ENCODE data around the gene TEDDM1.
"Not testable (repeated sequence)": the region's sequence is repeated elsewhere in the genome, so short reads cannot be mapped to it uniquely, and the experiment has no call there.

Gene TEDDM1

DNA sequence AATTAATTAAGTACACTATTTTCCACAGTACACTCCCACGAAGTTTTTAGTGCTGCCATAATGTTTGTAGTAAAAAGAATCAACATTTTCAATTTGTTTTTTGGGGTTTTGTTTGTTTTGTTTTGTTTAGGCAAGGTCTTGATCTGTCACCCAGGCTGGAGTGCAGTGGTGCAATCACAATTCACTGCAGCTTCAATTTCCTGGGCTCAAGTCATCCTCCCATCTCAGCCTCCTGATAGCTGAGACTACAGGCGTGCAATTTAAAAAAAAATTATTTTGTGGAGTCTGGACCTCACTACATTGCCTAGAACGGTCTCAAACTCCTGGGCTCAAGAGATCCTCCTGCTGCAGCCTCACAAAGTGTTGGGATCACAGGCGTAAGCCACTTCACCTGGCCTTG lies 20.3 kb downstream of the TEDDM1 start:
- DNase-seq (ENCODE audit: low read depth in 2 of 2): no peak

DNA sequence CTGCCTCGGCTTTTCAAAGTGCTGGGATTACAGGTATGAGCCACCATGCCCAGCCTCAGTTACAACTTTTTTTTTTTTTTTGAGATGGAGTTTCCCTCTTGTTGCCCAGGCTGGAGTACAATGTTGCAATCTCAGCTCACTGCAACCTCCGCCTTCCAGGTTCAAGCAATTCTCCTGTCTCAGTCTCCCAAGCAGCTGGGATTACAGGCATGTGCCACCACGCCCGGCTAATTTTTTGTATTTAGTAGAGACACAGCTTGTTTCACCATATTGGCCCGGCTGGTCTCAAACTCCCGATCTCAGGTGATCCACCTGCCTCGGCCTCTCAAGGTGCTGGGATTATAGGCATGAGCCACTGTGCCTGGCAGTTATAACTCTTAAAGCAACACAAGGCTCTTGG lies 20.7 kb downstream of the TEDDM1 start:
- DNase-seq (ENCODE audit: low read depth in 2 of 2): not testable (repeated sequence)

DNA sequence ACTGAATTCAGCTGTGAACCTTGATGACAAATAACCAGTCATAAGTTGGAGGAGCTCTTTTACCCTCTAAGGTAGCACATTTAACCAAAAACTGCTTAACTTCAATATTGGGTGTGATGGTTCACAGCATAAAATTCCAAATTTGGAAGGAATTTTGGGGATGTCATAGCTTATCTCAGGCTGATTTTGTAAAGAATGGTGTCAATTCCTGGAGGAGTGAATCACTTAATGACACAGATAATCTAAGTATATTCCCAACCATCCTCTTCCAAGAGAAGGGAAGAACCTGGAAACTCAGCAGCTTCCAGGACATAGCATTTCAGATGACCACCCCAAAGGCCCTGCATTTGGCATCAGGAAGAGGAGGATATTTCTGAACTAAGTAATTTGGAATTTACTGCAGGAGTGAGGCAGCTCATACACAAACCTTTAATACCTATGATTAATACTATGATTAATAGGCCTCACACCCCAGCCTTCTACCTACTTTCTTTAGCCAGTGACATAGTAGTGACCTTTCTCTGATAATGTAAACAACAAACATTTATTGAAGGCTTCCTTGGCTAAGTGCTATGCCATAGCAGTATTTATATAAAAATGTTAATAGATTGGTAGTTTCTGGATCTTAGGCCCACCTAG lies 23.4 kb downstream of the TEDDM1 start:
- no peak for DNase-seq (ENCODE audit: low read depth in 2 of 2)

DNA sequence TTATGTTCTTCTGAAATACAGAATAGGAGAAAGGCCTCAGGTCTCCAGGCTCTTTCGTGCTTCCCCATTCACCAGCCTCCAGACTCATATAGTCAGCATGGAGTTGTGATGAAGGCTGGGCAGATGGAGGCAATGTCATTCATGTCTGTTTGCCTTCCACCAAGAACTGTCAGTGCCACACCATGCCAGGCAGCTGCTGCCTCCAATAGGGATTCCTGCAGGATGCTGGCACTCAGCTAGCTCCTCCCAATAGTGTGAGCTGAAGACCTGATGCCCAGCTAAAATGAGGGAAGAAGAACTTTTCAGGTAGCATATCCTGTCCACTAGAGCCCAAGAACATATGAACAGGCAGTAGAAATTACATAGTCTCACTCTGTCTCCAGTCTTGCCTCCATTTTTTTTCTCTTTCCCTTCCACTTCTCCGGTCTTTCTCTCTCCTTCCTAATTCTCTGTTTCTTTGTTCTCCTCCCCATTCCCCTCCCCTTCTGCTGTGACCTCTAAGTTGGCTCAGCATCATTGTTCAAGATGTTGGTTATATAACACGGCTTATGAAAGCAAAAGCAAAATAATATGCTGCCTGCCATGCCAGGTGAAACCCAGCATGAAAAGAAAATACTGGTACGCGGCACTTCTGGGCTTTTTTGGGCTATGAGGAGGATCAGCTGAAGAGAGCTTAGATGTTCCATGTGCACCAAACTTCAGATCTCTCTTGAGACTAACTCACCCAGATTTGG lies 26.2 kb downstream of the TEDDM1 start:
- no peak for DNase-seq (ENCODE audit: low read depth in 2 of 2)

DNA sequence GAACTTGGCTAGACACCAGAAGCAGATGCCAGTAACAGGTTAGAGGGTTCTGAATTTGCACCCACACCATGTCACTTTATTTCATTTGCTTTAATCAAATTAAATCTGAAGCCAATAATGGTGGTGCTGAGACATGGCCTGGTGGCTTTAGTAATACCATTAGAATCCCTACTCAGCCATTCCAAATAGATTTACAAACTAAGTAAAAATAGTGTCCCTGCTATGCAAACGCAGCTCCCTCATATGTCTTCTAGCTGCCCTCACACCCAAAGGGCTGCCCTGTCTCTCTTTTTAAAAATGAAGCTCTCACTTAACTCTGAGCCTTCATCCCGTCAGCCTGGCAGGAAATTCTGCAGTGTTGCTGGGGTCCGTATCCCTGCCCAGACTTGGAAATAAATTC lies 29.9 kb downstream of the TEDDM1 start:
- no peak for DNase-seq (ENCODE audit: low read depth in 2 of 2)

DNA sequence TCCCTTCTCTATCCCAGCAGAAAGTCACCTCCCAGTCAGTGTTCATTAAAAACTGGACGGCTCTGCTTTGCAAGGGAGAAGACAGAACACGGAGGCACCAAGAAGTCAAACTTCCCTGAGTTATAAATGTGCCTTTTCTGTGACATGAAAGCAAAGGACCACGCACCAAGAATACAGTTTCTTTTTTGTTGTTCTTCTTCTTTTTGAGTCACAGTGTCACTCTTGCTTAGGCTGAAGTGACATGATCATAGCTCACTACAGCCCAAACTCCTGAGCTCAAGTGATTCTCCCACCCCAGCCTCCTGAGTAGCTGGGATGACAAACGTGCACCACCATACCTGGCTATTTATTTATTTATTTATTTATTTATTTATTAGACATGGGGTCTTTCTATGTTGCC lies 31.6 kb downstream of the TEDDM1 start:
- DNase-seq (ENCODE audit: low read depth in 2 of 2): no peak

DNA sequence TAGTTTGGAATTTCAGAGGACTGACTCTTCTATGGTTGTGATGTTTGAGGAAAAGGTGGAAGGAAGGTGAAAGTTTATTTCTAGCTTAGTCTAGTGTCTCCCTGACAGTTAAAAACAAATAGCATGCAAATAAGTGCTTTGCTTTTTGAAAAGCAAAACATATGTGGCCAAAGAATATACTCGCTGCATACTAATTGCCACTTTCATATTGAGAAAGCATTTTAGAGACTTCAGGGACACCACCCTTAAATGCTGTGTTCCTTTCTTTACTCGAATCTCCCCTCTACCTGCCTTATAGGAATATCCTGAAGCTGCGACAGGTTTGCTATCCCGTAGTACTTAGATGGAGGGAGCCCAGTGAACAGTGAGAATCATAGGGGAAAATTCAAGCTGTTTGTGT lies 32.1 kb downstream of the TEDDM1 start:
- no peak for DNase-seq (ENCODE audit: low read depth in 2 of 2)

DNA sequence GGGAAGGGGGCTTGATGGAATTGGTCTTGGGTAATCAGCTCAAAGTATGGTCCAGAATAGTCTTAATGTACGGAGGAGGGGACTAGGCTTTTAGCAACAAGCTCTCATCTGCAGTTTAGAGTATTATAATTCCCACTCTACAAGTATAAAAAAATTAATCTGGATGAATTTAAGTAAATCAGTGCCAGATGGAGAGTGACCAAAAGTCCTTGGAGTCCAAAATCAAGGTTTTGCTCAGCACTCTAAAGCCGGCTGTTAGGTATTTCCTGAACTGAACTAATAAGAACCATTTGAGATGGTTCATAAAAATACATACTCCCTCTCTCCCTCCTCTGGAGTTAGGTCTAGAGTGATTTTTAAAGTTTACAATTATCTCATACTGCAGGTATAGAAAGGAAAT lies 32.5 kb downstream of the TEDDM1 start:
- DNase-seq (ENCODE audit: low read depth in 2 of 2): no peak

DNA sequence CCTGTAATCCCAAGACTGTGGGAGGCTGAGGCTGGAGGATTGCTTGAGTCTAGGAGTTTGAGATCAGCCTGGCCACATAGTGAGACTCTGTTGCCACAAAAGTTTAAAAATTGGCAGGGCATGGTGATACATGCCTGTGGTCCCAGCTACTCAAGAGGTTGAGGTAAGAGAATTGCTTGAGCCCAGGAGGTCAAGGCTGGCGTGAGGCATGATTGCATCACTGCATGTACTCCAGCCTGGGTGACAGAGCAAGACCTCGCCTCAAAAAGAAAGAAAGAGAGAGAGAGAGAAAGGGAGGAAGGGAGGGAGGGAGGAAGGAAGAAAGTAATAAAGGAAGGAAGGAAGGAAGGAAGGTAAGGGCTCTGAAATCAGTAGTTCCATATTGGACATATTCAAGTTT lies 33.9 kb downstream of the TEDDM1 start:
- no peak for DNase-seq (ENCODE audit: low read depth in 2 of 2)

DNA sequence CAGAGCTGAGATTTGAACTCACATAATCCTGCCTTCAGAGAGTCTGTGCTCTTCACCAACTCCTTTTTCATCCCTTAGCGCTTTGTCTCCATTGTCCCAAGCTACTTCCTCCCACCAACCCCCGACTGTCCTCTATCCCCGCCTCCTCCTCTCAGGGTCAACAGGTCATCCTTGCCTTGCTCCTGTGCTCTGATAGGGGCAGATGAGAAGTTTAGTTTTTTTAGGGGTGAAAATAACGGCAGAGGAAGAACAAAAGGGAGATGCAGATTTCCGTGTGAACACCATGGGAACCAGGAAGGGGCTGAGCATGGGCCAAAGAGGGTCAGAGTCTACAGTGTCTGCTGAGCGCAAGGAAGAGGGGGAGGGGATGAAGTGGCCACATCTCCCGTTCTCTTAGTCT lies 40.8 kb downstream of the TEDDM1 start:
- DNase-seq (ENCODE audit: low read depth in 2 of 2): no peak

DNA sequence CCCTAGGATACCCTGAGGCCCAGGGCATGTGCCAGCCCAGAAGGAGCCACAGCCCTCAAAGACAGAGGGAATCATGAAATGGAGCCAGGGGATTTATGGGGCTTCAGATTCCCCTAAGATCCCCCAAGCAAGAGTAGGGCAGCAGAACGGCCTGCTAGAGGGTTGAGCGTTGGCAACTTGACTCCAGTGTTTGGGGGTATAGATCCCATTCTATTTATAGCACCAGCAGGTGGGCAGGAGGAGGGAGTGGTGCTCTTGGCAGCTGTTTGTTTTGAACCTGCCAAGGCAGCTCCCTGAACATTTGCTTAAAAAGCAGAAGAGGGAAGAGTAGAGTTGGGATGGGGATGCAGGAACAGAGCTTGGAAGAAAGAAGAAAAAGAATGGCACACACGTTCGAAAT lies 42.6 kb downstream of the TEDDM1 start:
- no peak for DNase-seq (ENCODE audit: low read depth in 2 of 2)

DNA sequence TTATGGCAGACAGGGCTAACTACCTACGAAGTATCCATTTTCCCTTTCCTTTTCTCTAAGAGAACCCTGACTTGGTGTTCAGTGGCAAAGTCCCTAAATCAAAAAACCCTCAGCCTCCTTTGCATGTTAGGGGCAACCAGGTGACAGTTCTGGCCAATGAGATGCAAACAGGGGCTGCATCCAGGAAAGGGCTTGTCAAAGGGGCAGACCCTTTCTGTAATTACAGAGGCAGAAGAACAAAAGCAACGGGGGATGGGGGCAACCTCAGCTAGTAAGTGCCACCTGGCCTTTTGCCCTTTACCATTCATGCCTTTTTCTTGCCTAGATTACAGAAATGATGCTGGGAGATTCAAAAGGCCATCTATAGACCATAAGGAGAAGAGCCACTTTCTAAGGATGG lies 43.3 kb downstream of the TEDDM1 start:
- DNase-seq (ENCODE audit: low read depth in 2 of 2): no peak

DNA sequence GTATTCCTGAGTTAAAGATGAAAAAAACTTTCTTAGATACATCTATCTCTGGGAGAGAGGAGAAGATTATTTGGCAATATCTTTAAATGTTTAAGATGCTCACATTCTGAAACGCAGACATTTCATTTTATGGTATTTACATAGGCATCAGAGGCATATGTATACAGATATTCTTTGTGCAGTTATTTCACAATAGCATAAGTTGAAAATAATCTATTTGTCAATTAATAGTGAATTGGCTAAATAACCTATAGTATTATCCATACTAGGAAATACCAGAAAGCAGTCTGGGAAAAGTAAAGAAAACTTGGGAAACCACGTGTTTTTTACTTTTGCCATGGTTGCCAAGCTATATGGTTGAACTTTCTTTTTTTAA lies 44.8 kb downstream of the TEDDM1 start:
- no peak for DNase-seq (ENCODE audit: low read depth in 2 of 2)

DNA sequence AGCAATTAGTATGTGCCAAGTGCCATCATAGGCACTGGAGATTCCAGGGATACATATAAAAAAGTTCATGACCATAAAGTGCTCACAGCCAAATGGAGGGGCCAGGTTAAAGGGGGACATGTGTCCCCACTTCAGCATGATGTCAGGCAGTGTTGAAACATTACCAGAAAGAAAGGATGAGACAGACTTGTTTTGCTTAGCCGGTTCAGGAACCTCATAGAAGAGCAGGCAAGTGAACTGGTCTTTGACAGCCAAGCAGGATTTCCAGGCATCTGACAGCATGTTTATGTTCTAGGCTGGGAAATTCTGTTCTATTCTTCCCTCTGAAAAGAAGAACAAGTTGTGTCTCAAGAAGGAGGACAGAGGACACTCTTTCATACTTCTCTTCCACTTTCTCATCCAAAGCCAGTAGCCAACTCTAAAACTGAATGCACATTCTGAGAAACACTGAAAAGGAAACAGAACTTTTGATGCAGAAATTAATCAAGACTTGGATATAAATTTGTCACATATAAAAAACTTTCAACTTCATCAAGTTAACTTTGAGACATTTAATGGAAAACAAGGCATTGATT lies 48.6 kb downstream of the TEDDM1 start:
- no peak for DNase-seq (ENCODE audit: low read depth in 2 of 2)

DNA sequence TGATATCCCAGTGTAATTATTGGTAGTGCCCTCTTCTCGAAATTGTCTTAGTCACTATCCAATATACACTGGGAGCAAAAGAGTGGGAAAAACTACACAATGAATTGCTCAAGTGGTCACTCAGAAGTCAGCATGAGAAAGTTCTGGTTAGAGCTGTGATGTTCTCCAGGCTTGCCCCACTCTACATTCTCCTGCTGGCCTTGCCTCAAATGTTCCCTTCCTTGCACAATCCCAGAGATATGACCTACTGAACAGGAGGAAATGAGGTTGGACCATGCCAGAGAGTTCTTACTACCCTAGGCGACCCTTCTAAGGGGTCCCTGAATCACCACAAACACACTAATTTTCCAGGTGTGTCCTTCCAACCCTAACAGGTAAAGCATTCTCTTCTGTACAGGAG lies 49.6 kb downstream of the TEDDM1 start:
- no peak for DNase-seq (ENCODE audit: low read depth in 2 of 2)

DNA sequence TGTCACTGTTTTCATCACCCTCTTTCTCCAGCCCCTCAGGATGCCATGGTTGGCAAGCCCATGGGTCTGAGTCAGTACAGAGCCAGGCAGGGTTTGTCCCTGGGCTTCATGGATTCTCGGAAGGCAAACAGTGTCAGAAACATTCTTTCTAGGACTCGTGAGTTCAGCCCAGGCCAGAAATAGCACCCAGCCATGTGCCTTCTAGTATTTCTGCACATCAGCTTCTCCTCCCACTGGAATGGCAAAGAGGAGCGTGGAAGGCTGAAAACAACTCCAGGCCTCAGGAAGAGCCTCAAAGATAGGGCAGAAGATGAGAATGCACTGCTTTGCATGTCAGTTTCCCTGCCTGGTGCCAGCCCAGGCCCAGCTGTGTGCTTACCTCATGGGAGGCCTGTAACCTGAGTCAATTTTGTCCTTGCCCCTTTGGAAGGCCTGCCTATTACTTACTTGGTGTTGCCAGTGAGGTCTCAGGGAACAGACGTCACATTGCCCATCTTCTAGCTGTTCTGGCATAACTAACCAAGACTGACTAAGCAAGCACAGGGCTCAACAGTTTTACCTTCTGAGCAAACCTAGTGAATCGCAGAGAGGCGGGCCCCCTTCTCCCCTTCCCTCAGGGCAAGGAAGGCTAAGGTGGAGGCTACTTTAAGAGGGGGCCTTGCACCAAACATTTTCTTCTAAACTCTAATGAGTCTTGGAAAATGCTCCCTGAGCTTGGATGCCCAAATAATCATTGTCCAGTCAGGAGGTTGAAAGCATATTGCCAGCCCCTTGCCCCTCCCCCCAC lies 51.3 kb downstream of the TEDDM1 start:
- DNase-seq (ENCODE audit: low read depth in 2 of 2): no peak
